NCI-H1105 (cell line): ENCODE measurements around the gene LENG9.
"Not testable (repeated sequence)": the region's sequence is repeated elsewhere in the genome, so short reads cannot be mapped to it uniquely, and the experiment has no call there.

Experiments used
- DNase-seq: peaks from one replicate; lab custom pipeline; 2025; lab: John Stamatoyannopoulos, UW

The LENG9 gene

DNA sequence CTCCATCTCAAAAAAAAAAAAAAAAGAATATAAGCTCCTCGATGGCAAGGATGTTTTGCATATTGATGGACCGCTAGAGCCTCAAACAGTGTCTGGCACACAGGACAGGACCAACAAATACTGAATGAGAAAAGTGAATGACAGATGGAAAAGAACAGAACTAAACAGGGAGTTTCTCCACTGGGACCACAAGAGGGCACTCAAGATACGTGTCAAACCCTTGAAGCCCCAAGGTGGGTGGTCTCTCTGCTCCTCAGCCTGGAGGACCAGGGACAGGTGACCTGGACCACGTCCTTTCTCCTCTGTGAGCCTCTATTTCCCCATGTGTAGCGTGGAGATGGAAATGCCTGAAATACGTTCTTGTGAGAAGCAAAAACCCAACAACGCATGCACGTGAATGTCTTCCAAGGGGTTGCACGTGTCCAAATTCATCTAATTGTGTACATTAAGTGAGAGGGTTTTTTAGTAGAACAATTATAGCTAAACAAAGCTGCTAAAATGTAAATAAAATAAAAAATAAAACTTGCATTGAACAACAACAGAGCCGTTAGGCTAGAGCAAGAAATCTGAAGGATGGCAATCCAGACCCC is 15.2 kb upstream of the LENG9 start:
- peak; percentile 55 for DNase-seq

DNA sequence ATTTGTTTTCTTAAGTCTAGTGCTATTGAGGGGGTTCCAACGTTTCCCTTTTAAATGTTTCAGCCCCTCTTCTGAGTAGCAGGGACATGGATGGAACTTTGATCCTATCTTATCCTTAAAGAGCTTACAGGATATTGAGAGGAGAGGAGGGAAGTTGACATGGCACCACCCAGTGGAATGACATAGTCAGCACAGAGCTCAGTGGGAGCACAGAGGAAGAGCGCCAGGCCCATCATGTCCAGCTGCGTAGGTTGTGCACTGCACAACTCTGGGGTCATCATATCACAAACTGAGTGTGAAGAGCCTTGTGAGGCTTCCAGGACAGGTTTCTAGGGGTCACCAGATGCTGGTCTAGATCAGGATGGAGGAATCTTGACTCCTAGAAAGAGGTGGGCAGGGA is 14.1 kb upstream of the LENG9 start:
- no peak for DNase-seq

DNA sequence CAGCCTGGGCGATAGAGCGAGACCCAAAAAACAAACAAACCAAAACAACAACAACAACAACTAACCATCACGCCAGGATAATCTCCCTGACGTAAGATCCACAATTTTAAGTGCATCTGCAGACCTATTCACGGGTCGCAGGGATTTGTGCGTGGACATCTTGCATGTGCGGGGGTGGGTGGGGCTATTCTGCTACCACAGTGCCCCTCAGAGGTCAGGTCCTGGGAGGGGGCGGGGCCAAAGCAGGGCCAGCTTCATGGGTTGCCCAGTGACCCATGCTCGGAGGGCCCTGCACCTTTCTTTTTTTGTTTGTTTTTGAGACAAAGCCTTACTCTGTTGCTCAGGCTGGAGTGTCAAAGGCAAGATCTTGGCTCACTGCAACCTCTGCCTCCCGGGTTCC is 12.1 kb upstream of the LENG9 start:
- DNase-seq, result no peak

DNA sequence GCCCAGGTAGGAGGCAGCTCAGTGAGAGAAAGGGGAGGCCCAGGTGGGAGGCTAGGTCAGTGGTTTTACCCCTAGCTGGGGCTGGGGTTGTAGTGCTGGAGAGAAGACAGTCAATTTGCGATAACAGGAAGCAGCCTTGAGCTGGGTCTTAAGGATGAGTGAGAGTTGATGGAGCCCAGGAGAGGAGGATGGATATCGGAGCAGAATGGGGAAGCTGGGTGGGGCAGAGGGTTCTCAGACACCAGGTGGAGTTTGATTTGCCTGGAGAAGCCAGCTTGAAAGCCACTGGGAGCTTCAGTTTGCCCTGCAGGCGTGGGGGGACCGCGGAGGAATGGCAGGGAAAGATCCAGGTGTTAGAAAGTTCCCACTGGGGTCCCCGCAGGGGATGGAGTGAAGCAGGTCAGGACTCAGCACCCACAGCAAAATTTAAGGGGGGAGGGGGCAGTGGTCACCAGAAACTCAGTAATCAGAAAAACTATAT is 10.4 kb upstream of the LENG9 start:
- DNase-seq, result no peak

- no peak for DNase-seq
Observed at GRCh38 chr19:54473071-54473891, 9.7 kb upstream of the LENG9 start, which contains the start of gene CDC42EP5. Gene CDC42EP5, minus strand, starts transcription at chr19:54473296. Its CDS starts 7,749 bp downstream, at chr19:54465547.

DNA sequence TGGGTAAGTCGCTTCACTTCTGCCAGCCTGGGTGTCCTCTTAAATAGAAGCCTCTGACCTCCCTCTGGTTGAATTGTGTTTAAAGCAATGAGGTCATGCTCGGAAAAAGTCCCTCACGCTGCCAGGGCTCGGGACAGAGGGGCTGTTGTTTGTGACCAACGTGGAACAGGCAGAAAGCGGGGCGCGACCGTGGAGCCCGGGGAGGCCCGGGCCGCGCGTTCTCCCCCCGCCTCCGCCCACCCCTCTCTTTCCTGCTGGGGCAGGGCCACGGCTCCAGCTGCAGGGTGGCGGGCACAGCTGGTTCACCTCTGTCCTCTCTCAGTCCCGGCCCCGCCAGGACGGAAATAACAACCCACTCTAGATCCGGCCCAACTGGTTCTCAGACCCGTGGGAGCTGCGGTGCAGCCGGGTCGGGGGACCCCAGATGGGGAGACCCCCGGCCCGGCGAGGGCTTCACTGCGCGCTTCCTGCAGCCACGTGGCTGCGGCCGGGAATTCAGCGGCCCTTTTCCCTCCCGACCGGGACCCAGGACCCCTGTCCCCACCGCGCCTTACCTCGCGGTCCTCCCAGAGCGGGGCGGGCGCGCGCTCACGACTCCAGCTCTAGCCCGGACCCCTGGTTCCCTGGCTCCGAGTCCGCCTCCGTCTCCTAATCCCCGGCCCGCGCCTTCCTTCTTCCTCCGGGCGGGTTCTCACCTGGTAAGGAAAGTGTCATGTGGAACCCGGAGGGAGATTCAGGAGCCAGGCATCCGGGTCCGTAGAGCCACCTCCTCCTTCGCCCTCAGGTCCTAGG is 7.6 kb upstream of the LENG9 start:
- no peak for DNase-seq

DNA sequence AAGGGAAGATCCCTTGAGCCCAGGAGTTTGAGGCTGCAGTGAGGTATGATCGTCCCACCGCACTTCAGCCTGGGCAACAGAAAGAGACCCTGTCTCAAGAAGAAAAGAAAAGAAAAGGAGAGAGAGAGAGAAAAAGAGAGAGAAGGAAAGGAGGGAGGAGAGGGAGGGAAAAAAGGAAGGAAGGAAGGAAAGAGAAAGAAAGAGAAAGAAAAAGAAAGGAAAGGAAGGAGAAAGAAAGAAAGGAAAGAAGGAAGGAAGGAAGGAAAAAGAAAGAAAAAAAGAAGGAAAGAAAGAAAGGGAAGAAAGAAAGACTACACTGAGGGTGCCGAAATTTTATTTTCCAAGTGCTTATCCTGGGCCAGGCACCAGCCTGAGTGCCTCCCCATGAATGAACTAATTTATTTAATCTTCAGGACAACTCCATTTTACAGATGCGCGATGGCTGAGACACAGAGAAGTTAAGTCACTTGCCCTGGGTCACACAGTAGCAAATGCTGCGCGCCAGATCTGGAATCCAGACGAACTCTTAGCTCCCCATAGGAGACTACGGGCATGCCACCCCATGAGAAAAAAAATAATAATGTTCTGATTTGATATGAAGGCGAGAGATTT is 6.8 kb upstream of the LENG9 start:
- DNase-seq, result no peak

DNA sequence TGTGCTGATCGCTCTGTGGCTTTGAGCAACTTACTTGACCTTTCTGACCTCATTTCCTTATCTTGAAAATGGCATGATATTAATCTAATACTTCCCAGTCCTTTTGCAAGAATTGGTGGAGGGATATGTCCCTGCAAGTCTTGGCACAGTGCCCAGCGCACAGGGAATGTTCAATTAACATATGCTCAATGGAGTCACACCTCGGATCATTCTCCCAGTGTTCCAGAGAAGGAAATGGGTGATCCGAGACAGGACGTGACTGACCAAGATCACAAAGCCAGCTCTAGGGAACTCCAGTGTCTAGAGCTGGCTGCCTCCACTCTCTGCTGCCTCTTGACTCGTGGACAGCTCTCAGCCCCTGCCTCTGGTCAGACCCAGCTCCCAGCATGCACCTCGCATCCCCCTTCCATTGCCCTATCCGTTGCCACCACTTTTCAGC is 5.9 kb upstream of the LENG9 start:
- DNase-seq, result peak; percentile 14

DNA sequence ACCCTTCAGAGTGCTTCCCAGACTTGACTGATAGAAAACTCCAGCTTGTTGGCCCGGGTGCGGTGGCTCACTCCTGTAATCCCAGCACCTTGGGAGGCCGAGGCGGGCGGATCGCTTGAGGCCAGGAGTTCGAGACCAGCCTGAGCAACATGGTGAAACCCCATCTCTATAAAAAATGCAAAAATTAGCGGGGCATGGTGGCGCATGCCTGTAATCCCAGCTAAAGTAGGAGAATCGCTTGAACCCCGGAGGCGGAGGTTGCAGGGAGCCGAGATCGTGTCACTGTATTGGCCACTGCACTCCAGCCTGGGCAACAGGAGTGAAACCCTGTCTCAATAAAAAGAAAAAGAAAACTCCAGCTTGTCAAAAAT is 2.5 kb upstream of the LENG9 start:
- not testable (repeated sequence) for DNase-seq

GRCh38 chr19:54465426-54466109 is 2.0 kb upstream of the LENG9 start:
- DNase-seq, result no peak

DNA sequence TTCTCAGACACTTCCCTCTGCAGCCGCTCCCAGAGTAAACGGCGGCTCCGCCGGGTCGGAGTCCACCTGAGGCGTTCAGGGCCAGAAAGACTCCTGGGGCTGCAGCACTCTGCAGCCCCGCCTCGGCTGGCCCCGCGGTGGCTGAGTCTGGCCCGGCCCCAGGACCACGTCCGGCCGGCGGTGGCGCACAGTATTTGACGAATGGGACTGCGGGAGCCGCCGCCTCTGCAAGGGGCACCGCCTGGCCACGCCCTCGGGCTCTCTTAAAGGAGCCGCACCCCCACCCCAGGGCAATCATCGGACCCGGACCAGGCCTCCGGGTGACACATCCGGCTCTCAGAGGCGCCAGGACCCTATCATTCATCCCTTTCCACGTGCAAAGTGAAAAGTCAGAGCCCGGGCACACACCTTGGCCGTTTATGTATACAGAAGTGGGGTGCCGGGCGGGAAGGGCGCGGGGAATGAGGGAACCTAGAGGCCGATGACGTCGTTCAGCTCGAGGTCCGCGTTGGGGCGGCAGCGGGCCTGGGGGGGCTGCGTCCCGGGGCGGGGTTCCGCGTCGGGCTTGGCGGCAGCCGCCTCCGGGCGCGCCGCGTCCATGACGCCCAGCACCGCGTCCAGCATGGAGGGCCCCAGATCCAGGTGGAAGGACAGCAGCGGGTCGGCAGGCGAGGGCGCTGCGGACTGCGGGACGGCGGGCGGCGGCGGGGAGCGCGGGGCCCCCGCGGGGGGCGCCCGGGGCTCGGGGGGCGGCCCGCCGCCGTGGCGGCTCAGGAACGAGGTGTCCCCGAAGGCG is 1.2 kb upstream of the LENG9 start:
- DNase-seq, result peak; percentile 67

DNA sequence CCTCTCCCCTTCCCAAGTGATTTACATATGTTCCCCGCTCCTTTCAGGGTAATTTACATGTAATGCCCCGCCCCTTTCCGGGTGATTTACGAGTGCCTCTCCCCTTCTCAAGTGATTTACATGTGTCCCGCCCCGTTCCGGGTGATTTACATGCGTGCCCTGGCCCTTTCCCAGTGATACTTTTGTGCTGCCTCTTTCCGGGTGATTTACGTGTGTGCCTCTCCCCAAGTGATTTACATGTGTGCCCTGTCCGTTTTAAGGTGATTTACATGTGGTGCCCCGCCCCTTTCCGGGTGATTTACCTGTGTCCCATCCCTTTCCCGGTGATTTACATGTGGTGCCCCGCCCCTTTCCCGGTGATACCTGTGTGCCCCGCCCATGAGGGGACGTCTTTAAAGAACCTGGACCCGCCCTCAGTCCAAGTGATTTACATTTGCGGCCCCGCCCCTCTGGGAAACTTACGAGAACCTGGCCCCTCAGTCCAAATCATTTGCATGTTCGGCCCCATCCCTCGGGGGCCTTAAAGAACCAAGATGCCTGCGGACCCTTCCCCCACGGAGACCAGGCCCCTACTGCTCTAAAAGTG is 559 bp upstream of the LENG9 start:
- DNase-seq, result peak; percentile 85

- peak; percentile 15 for DNase-seq
Observed at GRCh38 chr19:54462655-54463530, 685 bp downstream of the LENG9 start.

DNA sequence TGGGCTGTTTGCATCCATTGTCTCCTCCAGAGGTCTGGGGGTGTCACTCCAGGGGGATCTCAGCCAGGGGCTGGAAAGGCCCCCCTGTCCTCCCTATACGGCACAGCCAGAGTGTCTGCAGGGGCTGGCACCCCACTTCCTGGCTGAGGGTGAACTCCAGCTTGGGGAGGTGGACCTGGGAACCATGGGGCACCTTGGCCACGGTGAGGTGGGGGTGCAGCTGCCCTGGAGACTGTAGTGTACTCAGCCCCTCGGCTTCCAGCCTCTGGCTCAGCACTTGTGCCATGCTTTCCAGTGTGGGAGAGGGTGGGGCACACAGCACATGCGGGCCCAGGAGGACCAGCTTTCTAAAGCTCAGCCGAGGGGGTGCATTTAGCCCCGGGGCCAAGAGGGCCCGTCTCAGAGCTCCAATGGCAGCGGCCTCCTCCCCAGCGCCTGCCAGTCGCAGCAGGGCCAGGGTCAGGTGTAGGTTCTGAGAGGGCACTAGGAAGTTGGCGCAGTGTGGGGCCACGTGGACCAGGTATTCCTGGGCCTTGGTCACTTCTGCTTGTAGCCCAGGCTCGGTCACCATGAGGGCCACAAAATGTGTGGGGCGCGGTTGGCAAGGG is 1.4 kb downstream of the LENG9 start:
- DNase-seq, result no peak

DNA sequence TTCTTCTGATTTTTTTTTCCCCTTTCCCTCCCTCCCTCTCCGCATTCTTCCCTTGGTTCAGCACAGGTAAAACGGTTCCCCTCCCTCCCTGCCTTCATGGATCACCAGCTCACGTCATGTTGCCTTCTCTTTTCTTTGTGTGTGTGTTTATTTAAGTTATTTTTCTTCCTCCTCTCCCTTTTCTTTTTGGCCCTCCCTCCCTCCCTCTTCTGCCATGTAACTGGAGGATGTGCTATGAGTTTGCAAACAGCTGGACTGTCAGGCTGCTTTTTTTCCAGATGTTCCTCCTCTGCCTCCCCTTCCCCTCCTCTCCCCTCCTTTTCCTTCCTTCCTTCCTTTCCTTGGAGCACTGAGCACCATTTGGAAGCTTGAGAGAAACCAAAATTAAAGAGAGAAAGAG is 2.0 kb downstream of the LENG9 start:
- no peak for DNase-seq

DNA sequence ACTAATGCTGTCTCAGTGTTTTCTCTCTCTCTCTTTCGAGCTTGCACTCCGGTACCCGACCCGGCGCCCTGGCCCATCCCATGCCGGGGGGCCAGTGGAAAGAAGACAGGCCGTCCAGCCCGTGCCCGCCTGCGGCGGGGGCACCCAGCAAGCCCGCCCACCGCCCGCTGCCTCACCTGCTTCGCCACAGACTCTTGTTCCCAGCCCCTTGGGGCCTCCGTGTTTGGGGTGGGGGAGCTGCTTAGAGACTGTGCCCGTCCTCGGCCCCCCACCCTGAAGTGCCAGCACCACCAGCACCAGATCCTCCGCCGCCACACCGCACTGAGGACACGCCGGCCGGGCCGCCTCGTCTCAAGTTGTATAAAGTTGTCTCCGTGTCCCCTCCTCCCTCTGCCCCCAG is 2.4 kb downstream of the LENG9 start:
- DNase-seq, result no peak

DNA sequence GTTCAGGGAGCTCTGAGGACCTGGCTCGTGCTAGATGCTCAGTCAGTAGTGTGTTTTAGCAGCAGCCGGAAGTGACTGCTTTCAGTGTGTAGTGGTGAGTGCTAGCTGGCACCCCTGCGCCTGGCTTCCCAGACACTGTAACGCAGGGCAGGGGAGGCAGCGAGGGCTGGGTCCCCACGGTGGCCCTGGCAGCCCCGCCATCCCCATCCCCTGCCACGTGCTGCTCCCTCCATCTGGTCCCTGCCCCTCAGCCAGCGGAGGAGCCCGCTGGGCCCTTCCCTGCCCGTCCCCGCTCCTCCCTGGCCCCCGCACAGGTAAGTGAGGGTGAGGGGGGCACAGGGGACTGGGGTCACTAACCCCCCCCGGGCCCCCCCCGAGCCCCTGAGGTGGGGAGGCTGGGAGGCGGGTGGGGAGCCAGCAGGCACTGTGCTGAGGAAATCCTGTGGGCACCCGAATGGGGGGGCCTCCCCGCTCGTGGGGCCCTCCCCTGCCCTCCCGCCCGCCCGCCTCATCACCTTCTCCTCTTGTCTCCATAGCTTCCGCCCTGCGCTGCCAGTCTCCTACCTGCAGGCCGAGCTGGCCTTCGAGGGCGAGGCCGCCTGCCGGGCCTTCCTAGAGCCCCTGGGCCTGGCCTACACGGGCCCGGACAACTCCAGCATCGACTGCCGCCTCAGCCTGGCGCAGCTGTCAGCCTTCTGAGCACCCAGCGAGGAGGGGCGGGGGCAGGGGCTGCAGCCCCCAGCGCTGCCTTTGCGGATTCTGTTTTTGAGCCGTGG is 3.2 kb downstream of the LENG9 start:
- DNase-seq, result no peak
